ENCODE measurements around the gene UQCRH. TPM values are rescaled to one million over a fixed set of nuclear protein-coding genes. Genes with fewer than 3 reads are reported as not detected.

The UQCRH gene
- 435 and 575 TPM in 2 replicates for total RNA-seq

GRCh38 chr1:46303038-46303871 lies at the start of gene UQCRH, which contains the start of gene LRRC41:
Gene UQCRH, plus strand, starts transcription at chr1:46303698. Its CDS starts 69 bp downstream, at chr1:46303767.
Gene LRRC41, minus strand, starts transcription at chr1:46303616. Its CDS starts 294 bp downstream, at chr1:46303322.
- peak; percentile 94 for DNase-seq (ENCODE audit: low read depth)
- H3K27me3 ChIP-seq (ENCODE audit: control insufficient read depth, insufficient read depth, low read length), result no peaks in the 10 kb centered on the region
- H3K36me3 ChIP-seq (ENCODE audit: control insufficient read depth, insufficient read depth, low read length), result no peaks in the 10 kb centered on the region
- TF ChIP-seq, protein P1, sequence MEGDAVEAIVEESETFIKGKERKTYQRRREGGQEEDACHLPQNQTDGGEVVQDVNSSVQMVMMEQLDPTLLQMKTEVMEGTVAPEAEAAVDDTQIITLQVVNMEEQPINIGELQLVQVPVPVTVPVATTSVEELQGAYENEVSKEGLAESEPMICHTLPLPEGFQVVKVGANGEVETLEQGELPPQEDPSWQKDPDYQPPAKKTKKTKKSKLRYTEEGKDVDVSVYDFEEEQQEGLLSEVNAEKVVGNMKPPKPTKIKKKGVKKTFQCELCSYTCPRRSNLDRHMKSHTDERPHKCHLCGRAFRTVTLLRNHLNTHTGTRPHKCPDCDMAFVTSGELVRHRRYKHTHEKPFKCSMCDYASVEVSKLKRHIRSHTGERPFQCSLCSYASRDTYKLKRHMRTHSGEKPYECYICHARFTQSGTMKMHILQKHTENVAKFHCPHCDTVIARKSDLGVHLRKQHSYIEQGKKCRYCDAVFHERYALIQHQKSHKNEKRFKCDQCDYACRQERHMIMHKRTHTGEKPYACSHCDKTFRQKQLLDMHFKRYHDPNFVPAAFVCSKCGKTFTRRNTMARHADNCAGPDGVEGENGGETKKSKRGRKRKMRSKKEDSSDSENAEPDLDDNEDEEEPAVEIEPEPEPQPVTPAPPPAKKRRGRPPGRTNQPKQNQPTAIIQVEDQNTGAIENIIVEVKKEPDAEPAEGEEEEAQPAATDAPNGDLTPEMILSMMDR (IDR thresholded peaks at IDR 0.05; ENCODE audit: insufficient read depth, low read length, poor library complexity, severe bottlenecking), result no peak
- H3K4me3 ChIP-seq (ENCODE audit: low read depth, low read length), result peak within 1 kb of the TSS; percentile 74

- DNase-seq (ENCODE audit: low read depth), result no peak
- TF ChIP-seq, protein P1 (IDR thresholded peaks at IDR 0.05; ENCODE audit: insufficient read depth, low read length, poor library complexity, severe bottlenecking), result no peak
- no peaks in the 10 kb centered on the region for H3K36me3 ChIP-seq (ENCODE audit: control insufficient read depth, insufficient read depth, low read length)
- no peak overlapping the region for H3K4me3 ChIP-seq (ENCODE audit: low read depth, low read length)
- H3K27me3 ChIP-seq (ENCODE audit: control insufficient read depth, insufficient read depth, low read length), result no peaks in the 10 kb centered on the region
Measured at GRCh38 chr1:46254668-46255067, 48.8 kb upstream of the UQCRH start.

DNA sequence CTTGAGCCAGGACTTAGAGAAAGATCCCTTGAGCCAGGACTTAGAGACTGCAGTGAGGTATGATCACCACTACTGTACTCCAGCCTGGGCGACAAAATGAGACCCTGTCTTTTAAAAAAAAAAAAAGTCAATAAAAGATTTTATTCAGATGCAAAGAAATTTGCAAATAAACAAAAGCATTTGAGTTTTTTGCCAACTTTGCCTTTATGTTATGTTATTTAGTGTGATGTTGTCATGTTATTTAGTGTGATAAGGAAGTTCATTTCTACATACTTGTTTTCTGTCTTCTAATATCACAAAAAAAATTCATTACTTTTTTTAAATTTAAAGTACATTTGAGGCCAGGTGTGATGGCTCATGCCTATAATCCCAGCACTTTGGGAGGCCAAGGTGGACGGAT lies 47.0 kb upstream of the UQCRH start:
- H3K4me3 ChIP-seq (ENCODE audit: low read depth, low read length), result no peak overlapping the region
- TF ChIP-seq, protein P1 (IDR thresholded peaks at IDR 0.05; ENCODE audit: insufficient read depth, low read length, poor library complexity, severe bottlenecking), result no peak
- no peak for DNase-seq (ENCODE audit: low read depth)
- no peaks in the 10 kb centered on the region for H3K36me3 ChIP-seq (ENCODE audit: control insufficient read depth, insufficient read depth, low read length)
- H3K27me3 ChIP-seq (ENCODE audit: control insufficient read depth, insufficient read depth, low read length), result no peaks in the 10 kb centered on the region

GRCh38 chr1:46262508-46262907 lies 41.0 kb upstream of the UQCRH start:
- Histone ChIP-seq H3K4me3 (ENCODE audit: low read depth, low read length) (no peak overlapping the region), H3K27me3 (ENCODE audit: control insufficient read depth, insufficient read depth, low read length) (no peaks in the 10 kb centered on the region), H3K36me3 (ENCODE audit: control insufficient read depth, insufficient read depth, low read length) (peaks cover 1% of the 10 kb centered on the region)
- no peak for DNase-seq (ENCODE audit: low read depth)
- TF ChIP-seq, protein P1 (IDR thresholded peaks at IDR 0.05; ENCODE audit: insufficient read depth, low read length, poor library complexity, severe bottlenecking), result no peak

DNA sequence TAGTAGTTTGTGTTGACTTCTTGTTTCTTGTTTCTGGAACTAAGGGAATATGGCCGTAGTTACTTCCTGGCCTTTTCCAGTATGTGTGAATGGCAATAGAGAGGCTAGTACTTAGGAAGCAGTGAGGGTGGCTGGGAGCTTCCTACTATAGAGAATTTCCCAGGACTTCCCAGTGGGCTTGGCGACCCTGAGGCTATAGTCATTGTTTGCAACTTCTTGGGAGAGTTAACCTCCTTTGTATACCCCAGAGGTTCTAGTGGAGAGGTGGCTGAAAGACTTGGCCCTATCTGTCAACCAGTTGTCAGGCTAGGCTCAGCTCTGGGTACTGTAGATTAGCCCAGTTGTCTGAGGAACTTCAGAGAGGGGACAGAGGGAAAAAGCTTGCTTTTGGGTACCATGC lies 40.4 kb upstream of the UQCRH start:
- Histone ChIP-seq H3K27me3 (ENCODE audit: control insufficient read depth, insufficient read depth, low read length) (no peaks in the 10 kb centered on the region), H3K36me3 (ENCODE audit: control insufficient read depth, insufficient read depth, low read length) (peaks cover 1% of the 10 kb centered on the region), H3K4me3 (ENCODE audit: low read depth, low read length) (no peak overlapping the region)
- no peak for DNase-seq (ENCODE audit: low read depth)
- TF ChIP-seq, protein P1 (IDR thresholded peaks at IDR 0.05; ENCODE audit: insufficient read depth, low read length, poor library complexity, severe bottlenecking), result no peak
